ENCODE data around the gene DERL2.

DERL2 gene

GRCh38 chr17:5511401-5512225, 25.6 kb upstream of the DERL2 start:
- H3K27ac ChIP-seq: no peak overlapping the region
- no peak for TF ChIP-seq CTCF (conservative IDR thresholded peaks at IDR 0.05)
- no peak for TF ChIP-seq ZFX (IDR thresholded peaks at IDR 0.05)

GRCh38 chr17:5510771-5511170, 24.8 kb upstream of the DERL2 start:
- H3K27ac ChIP-seq: no peak overlapping the region
- TF ChIP-seq ZFX (IDR thresholded peaks at IDR 0.05): no peak
- TF ChIP-seq CTCF (conservative IDR thresholded peaks at IDR 0.05): no peak

GRCh38 chr17:5509482-5509881, 23.5 kb upstream of the DERL2 start:
- no peak overlapping the region for H3K27ac ChIP-seq
- no peak for TF ChIP-seq CTCF (conservative IDR thresholded peaks at IDR 0.05)
- no peak for TF ChIP-seq ZFX (IDR thresholded peaks at IDR 0.05)

GRCh38 chr17:5508810-5509209, 22.8 kb upstream of the DERL2 start:
- no peak for TF ChIP-seq ZFX (IDR thresholded peaks at IDR 0.05)
- TF ChIP-seq CTCF (conservative IDR thresholded peaks at IDR 0.05): no peak
- no peak overlapping the region for H3K27ac ChIP-seq

GRCh38 chr17:5506307-5506706, 20.3 kb upstream of the DERL2 start:
- no peak overlapping the region for H3K27ac ChIP-seq
- TF ChIP-seq ZFX (IDR thresholded peaks at IDR 0.05) (no peak), CTCF (conservative IDR thresholded peaks at IDR 0.05) (peak; percentile 55)

GRCh38 chr17:5502552-5502951, 16.6 kb upstream of the DERL2 start:
- TF ChIP-seq ZFX (IDR thresholded peaks at IDR 0.05) (no peak), CTCF (conservative IDR thresholded peaks at IDR 0.05) (no peak)
- no peak overlapping the region for H3K27ac ChIP-seq

- H3K27ac ChIP-seq: no peak overlapping the region
- no peak for TF ChIP-seq ZFX (IDR thresholded peaks at IDR 0.05)
- no peak for TF ChIP-seq CTCF (conservative IDR thresholded peaks at IDR 0.05)
Measured at GRCh38 chr17:5501685-5502084, 15.7 kb upstream of the DERL2 start.
